Lung (tissue), 12 donors: Measurements from ENCODE around the gene ORC2. TPM values are rescaled to one million over a fixed set of nuclear protein-coding genes. Genes with fewer than 3 reads are reported as not detected.
"Not testable (repeated sequence)": the region's sequence is repeated elsewhere in the genome, so short reads cannot be mapped to it uniquely, and the experiment has no call there.

Source experiments
- ATAC-seq: fragments of 200-7000 bp; cut with Tn5 transposase; one replicate; pipeline ENCODE4 v1.9.1; 2020; ENCODE audit warnings: moderate number of reproducible peaks; ENCODE audit not compliant: insufficient read depth, low FRiP score
- DNase-seq, 3 donors: peaks; one replicate each; pipeline ENCODE4 v3.0.0-alpha.2; 2013 to 2017
- H3K27ac ChIP-seq, 2 donors: one replicate each; pipeline ENCODE4 v1.5.1; 2013; ENCODE audit warnings: mild to moderate bottlenecking in 2 of 2, moderate library complexity in 2 of 2, control low read depth in 1 of 2, inconsistent platforms in 1 of 2, low read depth in 1 of 2, low read length in 1 of 2
- H3K27me3 ChIP-seq, 3 donors: one replicate each; pipeline ENCODE4 v1.5.1; 2013; ENCODE audit warnings: low read length in 2 of 3; ENCODE audit not compliant: control insufficient read depth in 3 of 3, insufficient read depth in 3 of 3
- H3K36me3 ChIP-seq, 4 donors: one replicate each; pipeline ENCODE4 v1.5.1; 2013; ENCODE audit warnings: low read length in 4 of 4, mild to moderate bottlenecking in 1 of 4, moderate library complexity in 1 of 4; ENCODE audit not compliant: control insufficient read depth in 4 of 4, insufficient read depth in 4 of 4
- H3K4me1 ChIP-seq, 5 donors: one replicate each; pipeline ENCODE4 v1.5.1; 2013; ENCODE audit warnings: low read length in 5 of 5, mild to moderate bottlenecking in 2 of 5, moderate library complexity in 1 of 5; ENCODE audit not compliant: control insufficient read depth in 5 of 5, insufficient read depth in 5 of 5
- H3K4me3 ChIP-seq: one replicate; pipeline ENCODE4 v1.5.1; 2013; ENCODE audit warnings: mild to moderate bottlenecking, control low read depth, moderate library complexity
- H3K9ac ChIP-seq, 2 donors: one replicate each; pipeline ENCODE4 v1.5.1; 2013; ENCODE audit warnings: low read length in 2 of 2, control low read depth in 1 of 2; ENCODE audit not compliant: insufficient read depth in 1 of 2
- H3K9me3 ChIP-seq, 4 donors: one replicate each; pipeline ENCODE4 v1.5.1; 2013; ENCODE audit warnings: low read length in 3 of 4, mild to moderate bottlenecking in 1 of 4, moderate library complexity in 1 of 4; ENCODE audit not compliant: control insufficient read depth in 4 of 4, insufficient read depth in 3 of 4
- CTCF ChIP-seq: IDR thresholded peaks from 2 replicates; pipeline ENCODE4 v1.5.1; 2012; ENCODE audit warnings: mild to moderate bottlenecking; ENCODE audit errors: control extremely low read depth, extremely low read depth
- WGBS, 2 donors: extraction: QIAGEN DNeasy Blood & Tissue Kit; methylation state at CpG; one replicate each; pipeline ENCODE4 v1.1.7; 2013; 5-methylcytosine and 5-hydroxymethylcytosine counted together
- polyA plus RNA-seq, 2 donors: library from polyadenylated mRNA; stranded (reverse); fragments of 200-250 nt; gene quantifications; one replicate each; pipeline ENCODE4 v1.2.1, GENCODE V29; 2013
- total RNA-seq, 2 donors: library from RNA; depleted of rRNA in 1 of 2; stranded (reverse); fragments of >200 nt in 1 of 2; gene quantifications; one replicate each; pipeline ENCODE4 v1.2.1, GENCODE V29; 2014 to 2021
- donor health status: control.
- donor health status: control.
- donor health status: Bipolar disorder and iron deficiency.
- donor health status: healthy.
- donor health status: DM: yes; HTN: yes; CAD: no.

The ORC2 gene
- total and polyA plus RNA-seq, 4 donors = 6.0 to 34.8 (median 16.4) TPM

- 87 to 96% methylated on average over 2 of the region's 2 CpGs for whole genome bisulfite sequencing, 2 donors
- Histone ChIP-seq H3K36me3 (peaks cover 14 to 33% (median 17%) of the 10 kb centered on the region in 4 donors), H3K27ac (no peak overlapping the region), H3K4me1 (no peaks in the 10 kb centered on the region), H3K4me3 (no peak overlapping the region), H3K27me3 (no peaks in the 10 kb centered on the region), H3K9ac (no peak overlapping the region), H3K9me3 (no peaks in the 10 kb centered on the region)
- no peak for DNase-seq
- ATAC-seq = no peak
- TF ChIP-seq CTCF = no peak
These were observed 22.3 kb upstream of the ORC2 start for GRCh38 chr2:200985799-200986198.

- peaks cover 3 to 13% (median 7%) of the 10 kb centered on the region in 4 donors for H3K36me3 ChIP-seq
- H3K4me3 ChIP-seq = no peak overlapping the region
- H3K9me3 ChIP-seq = no peaks in the 10 kb centered on the region
- H3K9ac ChIP-seq = no peak overlapping the region
- no peak overlapping the region for H3K27ac ChIP-seq
- no peaks in the 10 kb centered on the region for H3K4me1 ChIP-seq
- no peak for TF ChIP-seq CTCF
- no peaks in the 10 kb centered on the region for H3K27me3 ChIP-seq
- DNase-seq (no peak), ATAC-seq (no peak)
These were observed 13.2 kb upstream of the ORC2 start for GRCh38 chr2:200976710-200977109.

- DNase-seq (no peak), ATAC-seq (no peak)
- H3K36me3 ChIP-seq = peaks cover 0 to 9% (median 1%) of the 10 kb centered on the region in 4 donors
- no peak overlapping the region for H3K9ac ChIP-seq
- no peak for TF ChIP-seq CTCF
- no peaks in the 10 kb centered on the region for H3K27me3 ChIP-seq
- no peak overlapping the region for H3K4me3 ChIP-seq
- no peaks in the 10 kb centered on the region for H3K9me3 ChIP-seq
- H3K27ac ChIP-seq = no peak overlapping the region
- peaks cover 0 to 2% (median 0%) of the 10 kb centered on the region in 5 donors for H3K4me1 ChIP-seq
These were observed 12.2 kb upstream of the ORC2 start for GRCh38 chr2:200975672-200976071.

GRCh38 chr2:200970057-200970456 lies 6.6 kb upstream of the ORC2 start:
- H3K27me3 ChIP-seq, H3K36me3 ChIP-seq, H3K4me3 ChIP-seq, H3K9ac ChIP-seq, ATAC-seq, H3K9me3 ChIP-seq, H3K4me1 ChIP-seq, DNase-seq, H3K27ac ChIP-seq: not testable (repeated sequence)
- 94 to 97% methylated on average over 3 of the region's 3 CpGs for WGBS, 2 donors
